Activated CD4-positive, alpha-beta T cell treated with anti-CD3 and anti-CD28 coated beads, Interleukin-2, amount 50 U/mL, for 4 hours (primary cell): ENCODE results near the gene CCDC57.
"Not testable (repeated sequence)": the region's sequence is repeated elsewhere in the genome, so short reads cannot be mapped to it uniquely, and the experiment has no call there.

Experiments used
- DNase-seq, 2 experiments: peaks; one replicate each; pipeline ENCODE4 v3.0.0-alpha.2; 2020

The CCDC57 gene

DNA sequence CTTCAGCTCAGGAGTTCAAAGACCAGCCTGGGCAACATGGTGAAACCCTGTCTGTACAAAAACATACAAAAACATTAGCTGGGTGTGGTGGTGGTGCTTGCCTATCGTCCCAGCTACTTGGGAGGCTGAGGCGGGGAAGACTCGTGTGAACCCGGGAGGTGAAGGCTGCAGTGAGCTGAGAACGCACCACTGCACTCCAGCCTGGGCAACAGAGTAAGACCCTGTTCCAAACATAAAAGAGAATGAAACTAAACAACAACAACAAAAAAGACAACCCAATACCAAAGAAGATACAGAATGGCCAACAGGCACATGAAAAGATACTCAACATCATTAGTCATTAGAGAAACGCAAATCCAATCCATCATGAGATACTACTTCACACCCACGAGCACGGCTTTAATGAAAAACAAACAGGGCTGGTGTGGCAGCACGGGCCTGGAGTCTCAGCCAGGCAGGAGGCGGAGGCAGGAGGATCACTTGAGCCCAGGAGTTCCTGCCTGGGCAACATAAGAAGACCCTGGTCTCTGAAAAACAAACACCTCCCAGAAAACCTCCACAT is 8.8 kb upstream of the CCDC57 start:
- DNase-seq, result no peak

DNA sequence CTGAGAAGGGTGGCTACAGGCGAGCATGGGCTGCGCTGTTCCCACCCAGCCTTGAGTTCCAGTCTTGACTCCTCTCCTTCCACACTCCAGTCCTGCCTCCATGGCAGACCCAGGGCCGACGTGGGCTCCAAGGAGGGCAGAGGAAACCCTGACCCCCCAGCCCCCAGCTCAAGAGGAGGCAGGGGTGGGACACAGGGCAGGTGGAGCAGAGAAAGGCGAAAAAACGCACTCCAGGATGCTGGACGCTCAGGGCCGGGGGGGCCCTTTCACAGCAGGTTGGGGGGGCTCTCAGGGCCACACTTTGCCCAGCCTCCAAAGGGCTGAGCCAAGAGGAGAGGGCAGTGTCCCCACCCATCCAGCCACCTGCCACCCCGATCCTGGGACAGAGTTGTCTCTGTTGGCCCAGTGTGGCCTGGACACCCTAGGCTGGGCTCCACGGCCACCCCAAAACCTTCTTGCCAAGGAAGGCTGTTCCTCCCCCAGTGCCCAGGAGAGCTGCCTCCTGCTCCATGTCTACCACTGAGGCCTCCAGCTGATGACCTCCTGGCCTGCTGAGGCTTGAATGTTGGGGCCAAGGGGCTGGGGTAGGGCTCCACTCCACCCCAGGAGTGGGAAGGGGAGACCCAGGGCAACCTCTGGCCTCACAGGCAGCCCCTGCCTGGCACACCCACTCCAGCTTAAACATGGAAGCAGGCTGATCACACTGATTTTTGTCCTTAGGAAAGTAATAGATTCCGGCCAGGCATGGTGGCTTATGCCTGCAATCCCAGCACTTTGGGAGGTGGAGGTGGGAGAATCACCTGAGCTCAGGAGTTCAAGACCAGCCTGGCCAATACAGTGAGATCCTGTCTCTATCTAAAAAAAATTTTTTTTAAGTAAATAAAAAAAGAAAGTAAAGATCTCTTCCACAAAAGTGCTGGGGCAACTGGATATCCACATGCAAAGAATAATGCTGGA is 7.4 kb upstream of the CCDC57 start:
- DNase-seq, result no peak

DNA sequence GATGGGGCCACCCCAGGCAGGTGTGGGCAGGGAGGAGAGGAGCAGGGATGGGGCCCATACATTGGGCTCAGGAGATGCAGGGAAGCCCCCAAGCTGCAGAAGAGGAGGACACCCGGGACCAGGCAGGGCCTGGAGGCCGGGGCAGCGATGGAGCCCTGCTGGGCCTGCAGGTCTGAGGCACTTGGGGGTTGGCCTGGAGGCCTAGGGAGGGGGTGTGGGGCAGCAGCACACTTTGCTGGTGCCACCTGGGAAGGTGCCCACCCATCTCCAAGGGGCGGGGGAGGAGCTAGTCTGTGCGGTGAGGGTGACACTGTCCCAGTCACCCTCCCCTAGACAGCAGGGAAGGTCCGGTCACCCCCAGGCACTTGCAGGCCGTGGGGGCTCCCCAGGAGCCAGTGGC is 6.4 kb upstream of the CCDC57 start:
- DNase-seq, result no peak

DNA sequence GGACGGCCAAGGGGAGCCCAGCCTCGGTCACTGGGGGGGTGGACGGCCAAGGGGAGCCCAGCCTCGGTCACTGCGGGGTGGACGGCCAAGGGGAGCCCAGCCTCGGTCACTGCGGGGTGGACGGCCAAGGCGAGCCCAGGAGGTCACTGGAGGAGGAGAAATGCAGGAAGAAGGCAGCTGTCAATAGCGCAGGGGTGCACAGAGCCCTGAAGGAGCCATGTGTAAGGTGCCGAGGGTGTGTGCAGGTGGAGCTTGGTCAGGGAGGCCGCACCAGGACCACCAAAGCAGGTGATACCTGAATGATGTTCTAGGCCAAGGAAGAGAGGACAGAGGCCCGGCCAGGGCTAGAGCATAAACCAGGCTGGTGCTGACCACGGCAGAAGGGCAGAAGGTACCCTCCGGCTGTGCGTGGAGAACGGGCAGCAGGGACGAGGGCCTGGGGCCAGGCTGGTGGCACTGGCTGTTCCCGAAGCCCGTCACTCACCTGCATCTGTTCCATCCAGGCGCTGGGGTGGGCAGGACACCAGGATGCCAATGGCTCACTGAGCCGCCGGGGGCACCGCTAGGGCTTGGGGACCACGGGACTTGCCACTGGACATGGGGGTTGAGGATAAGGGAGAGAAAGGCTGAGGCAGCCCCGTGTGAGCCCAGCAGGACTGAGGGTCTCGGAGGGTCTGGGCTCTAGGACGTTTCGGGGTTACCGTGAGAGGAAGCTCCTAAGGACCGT is 5.9 kb upstream of the CCDC57 start:
- DNase-seq, result no peak

DNA sequence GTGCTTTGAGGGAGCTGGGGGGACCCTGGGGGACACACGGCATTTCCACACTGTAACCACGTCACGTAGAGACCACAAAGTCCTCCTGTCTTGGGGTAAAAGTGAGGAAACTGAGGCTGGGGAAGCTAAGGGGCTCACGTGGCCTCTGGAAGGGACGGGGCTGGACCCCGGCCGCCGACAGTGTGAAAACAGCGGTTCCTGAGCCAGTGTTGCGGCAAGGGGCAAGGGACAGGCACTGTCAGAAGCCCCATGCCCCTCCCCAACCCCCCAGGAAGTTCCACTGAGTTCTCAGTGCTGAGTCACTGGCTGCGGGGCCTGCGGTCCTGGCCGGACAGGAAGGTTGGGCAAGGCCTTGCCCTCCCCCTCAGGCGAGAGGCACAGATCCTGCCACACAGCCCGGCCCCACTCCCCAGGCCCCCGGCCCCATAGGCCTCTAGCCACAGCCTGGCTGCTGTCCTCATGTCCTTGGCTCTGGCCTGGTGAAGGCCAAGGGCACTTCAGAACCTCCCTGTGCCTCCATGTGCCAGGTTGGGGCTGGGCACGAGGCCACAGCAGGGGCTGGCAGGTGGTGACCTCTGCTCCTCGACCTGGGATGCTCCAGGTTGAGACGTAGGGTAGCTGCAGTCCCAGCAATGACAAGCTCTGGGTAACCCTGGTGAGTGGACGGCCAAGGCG is 5.0 kb upstream of the CCDC57 start:
- DNase-seq, result no peak

DNA sequence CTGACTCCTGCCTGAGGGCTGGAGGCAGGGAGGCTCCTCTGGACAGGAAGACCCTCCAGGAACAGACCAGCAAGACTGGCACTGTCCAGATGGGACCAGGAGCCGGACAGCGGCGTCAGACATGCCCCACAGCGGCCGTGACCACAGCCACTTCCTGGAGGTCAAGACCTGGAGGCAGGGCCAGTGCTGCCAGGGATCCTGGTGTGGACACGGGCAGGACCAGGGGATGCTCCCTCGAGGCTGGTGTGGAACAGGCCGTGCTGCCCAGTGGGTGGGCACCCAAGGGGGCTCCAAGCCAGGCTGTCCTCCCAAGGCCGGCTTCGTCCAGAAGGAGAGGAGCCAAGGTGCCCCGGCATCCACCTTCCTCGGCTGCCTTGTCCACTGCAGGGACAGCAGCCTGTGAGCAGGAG is 4.5 kb upstream of the CCDC57 start:
- DNase-seq, result no peak

DNA sequence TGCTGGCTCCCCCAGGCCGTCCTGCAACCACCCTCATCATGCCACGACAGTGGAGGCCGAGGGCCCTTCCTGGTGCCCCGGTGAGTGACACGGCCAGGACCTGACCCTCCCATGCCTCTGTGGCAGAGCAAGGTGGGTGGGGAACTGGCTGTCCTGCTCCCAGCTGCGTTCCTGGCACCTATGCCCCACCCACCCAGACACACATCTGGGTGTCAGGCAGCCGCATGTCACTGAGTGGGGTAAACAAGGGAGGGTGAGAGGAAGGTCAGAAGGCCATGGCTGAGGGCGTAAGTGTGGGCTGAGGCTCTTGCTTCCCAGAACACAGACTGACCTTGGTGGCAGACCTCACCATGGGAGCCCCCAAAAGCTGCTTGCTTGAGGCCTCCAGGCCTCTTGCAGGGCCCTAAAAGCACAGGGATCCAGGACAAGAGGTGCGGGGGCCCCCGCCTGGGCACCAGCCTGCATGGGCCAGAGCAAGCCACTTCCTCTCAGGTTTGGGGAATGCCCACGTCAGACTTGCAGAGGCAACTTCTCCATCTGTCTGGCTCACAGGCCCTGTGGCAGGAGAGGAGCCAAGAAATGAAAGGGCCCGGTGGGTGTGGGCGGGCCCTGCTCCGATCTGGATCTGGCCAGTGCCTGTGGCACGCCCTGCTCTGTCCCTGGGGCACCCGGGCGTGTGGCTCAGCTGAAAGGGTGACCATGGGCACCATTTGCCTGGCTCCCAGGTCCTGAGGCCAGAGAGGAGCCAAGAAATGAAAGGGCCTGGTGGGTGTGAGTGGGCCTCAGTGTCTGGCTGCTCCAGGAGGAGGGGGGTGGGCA is 3.9 kb upstream of the CCDC57 start:
- DNase-seq, result no peak

DNA sequence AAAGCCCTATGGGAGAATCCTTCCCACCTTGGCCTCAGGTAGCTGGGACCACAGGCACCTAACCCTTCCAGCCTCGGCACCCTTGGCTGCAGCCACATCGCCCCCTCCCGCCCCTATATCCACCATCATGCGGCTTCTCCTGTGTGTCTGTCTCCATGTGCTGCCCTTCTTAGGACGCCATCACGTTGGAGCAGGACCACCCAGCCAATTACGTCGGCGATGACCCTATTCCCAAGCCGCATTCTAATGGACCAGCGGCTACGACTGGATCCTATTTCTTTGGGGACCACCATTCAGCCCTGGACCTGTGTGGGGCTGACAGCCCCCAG is 3.3 kb upstream of the CCDC57 start:
- DNase-seq, result no peak

DNA sequence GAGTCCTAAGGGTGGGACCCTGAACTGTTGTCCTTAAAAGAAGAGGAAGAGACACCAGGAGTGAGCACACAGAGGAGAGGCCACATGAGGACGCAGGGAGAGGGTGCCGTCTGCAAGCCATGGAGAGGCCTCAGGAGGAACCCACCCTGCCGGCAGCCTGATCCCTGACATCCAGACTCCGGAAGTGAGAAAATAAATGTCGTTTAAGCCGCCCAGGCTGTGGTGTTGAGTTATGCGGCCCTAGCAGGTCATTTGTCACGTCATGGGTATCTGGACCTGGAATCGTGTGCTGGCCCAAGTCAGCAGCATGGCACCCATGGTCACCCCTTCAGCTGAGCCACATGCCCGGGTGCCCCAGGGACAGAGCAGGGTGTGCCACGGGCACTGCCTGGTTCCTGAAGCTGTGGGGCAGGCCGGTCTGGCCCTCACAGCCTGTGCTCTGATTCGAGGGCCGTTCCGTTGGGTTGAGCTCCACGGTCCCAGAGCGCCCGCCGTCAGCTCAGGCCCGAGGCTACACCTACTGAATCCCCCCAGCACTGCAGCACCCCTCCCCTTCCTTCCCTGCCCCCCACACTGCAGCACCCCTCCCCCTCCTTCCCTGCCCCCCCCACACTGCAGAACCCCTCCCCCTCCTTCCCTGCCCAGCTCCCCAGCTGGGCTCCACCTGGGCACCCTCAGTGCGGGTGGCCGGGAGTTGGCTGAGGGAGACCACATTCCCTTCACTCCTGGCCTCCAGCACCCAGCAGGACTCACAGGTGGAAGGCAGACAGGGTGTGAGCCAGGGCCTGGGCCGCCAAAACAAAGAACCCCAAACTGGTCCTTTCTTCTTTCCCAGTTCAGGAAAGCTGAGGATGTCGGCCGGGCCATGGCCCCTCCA is 2.7 kb upstream of the CCDC57 start:
- no peak for DNase-seq

DNA sequence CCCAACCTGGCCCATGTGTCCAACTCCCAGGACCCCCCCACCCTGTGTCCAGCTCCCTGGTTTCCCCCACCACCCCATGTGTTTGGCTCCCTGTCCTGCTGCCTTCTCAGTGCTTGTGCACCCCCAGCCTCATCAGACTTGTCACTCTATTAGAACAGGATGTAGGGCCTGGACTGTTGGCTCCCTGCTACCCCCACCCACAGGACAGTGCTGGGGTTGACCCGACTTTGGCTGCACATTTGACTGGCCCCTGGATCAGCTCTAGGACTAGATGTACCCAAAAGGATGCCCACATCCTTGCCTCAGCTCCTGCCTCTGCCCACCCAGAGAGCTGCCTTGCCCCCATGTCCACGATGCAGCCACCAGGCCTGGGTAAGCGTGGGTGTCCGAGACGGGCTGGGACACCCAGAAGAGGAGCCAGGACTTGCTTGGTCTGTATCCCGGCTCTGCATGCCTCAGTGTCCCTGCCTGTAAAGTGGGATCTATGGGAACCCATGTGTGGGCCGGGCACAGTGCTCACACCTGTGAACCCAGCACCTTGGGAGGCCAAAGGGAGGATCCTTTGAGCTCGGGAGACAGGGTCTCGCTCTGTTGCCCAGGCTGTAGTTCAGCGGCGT is 1.5 kb upstream of the CCDC57 start:
- DNase-seq, result no peak

DNA sequence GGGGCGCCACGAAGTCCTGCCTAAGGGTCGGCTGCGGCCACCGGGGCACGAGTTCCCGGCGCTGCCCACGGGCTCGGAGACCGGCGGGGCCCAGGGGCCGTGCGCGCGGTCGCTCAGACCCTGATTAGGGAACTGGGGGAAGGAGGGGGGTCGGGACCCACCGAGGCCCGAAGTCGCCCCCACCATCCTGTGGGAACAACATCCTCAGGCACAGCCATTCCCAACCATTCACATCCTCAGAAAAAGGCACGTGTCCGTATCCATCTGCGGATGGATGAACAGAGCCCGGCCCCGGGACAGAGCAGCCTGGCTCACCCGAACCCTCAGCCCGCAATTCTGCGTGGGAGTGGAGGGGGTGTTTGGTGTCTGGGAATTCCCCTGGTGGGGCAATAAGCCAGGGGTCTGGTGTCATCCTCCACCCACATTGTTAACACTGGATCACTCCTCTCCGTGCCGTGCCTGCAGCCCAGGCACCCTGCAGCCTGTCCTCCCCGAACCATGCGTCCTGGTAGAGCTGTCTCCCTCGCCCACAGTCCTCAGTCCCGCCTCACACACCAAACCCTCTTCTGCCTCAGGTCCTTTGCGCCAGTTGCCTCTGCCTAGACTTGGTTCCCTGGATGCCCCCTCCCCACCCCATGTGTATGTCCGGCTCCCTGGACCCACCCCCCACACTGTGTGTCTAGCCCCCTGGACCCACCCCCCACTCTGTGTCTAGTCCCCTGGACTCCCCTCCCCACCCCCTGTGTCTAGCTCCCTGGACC is 789 bp upstream of the CCDC57 start:
- DNase-seq, result peak; percentile 84 to 87

DNA sequence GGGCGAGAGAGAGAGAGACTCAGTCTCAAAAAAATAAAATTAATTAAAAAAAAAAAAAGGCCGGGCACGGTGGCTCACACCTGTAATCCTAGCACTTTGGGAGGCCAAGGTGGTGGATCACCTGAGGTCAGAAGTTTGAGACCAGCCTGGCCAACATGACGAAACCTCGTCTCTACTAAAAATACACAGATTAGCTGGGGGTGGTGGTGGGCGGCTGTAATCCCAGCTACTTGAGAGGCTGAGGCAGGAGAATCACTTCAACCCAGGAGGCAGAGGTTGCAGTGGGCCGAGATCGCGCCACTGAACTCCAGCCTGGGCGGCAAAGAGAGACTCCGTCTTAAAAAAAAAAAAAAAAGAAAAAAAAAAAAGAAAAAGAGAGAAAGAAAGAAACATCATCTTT is 2.0 kb downstream of the CCDC57 start:
- not testable (repeated sequence) for DNase-seq

DNA sequence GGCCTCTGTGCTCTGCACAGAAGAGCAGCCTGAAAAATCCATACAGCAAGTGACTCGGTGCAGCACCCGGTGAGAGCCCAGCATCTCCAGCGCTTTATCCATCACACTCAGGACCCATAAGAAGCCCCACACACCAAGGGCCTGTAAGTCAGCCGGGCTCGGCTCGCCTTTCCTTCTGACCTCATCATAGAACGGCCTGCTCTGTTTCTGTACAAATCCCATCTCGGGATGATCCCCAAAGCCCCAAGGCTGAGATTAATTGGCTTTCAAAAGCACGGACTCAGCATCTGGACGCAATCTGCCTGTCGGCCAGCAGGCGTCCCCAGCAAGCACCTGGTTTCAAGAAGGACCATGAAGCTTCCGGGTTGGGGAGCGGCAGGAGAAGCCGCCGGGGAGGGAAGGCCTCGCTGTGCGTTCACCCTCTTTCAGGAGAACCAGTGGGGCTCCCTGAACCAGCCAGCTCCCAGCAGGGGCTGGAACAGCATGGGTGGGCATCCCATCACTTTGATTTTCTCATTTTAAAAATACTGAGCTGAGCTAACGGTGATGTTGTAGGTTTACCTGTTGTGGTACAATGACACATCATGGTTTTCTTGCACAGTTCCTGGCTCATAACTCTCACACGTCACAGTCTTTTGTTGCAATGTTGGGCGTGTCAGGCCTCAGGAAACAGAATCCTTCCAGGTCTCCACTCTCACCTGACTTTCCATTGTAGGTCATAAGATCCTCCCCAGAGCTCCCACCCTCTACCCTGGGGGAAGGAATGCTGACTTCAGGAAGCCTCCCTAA is 6.7 kb downstream of the CCDC57 start:
- peak; percentile 65 to 68 for DNase-seq

DNA sequence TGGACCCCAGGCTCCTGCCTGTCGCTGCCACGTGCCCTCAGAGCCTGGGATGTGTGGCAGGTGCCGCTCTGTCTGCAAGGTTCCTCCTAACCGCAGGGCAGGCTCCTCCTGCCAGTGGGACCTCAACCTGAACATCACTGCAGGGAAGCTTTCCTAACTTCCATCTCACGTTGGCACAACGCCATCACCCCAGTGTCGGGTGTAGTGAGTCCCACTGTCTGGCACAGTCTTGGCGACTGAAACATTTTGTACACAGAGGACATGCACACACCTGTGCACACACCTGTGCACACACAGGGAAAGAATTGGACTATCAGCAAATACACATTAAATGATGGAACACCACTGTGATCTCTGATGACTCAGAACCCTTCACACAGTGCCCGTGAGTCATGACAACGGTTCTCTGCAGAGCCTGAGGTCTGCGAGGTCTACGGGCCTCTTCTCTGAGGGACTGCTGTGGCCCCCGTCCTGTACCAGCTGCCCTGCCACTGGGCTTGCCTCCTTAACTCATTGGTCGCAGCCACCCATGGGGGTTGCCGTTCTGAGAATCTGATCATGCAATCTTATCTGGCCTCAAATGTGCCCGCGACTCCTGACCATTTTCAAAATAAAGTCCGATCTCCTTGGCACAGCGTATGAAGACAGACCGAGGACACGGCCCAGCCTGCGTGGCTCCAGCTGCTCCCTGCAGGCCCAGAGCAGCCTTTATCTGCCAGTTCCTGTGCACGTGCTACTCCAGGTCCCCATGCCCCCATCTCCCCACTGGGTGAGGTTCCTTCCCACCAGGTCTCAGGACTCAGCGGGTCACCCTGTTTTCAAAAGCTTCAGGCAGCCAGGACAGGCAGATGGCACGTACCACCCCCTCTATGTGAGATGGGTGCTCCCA is 7.6 kb downstream of the CCDC57 start:
- DNase-seq, result no peak

DNA sequence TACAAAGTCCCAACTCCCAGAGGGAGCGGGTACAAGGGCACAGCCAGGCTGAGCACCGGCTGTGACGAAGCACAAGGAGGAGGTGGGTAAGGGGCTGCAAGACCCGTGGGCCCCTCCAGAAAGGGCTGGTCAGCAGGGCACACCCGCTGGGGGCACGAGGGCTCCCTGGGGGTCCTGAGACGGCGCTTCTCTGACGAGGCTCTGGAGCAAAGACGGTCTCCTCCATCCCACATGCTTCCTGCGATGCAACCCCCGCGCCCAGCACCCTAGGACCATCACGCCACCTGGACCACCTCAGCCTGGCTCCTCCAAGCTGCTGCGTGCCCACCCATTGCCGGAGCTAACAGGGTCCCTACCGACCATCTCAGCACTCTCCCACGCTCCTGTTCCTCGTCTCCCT is 8.7 kb downstream of the CCDC57 start:
- no peak for DNase-seq

DNA sequence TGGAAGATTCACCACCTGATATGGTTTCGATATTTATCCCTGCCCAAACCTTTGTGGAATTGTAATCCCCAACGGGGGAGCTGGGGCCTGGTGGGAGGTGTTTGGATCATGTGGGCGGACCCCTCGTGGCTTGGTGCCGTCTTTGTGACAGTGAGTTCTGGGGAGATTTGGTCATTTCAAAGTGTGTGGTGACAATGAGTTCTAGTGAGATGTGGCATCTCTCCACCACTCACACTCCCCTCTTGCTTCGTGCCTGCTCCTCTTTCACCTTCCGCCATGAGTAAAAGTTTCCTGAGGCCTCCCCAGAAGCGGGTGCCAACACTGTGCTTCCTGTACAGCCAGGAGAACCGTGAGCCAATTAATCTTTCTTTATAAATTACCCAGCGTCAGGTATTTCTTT is 9.7 kb downstream of the CCDC57 start:
- DNase-seq, result no peak

DNA sequence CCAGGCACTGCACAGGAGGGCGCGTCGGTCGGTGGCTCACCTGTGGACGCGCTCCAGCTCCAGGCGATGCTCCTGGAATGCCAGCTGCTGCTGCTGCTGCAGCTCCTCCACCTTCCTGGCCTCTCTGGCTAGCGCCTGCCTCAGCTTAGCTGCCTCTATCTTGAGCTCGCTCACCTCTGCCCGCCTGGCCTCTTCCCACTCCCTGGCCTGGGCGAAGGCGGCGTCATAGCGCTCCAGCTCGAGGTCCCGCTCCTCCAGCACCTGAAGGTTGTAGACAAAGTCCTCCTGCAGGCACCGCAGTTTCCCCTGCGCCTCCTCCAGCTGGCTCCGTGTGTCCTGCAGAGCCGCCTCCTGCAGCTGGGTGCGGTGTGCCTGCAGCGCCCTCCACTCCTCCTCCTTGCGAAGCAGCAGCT is 11.1 kb downstream of the CCDC57 start:
- no peak for DNase-seq
